HepG2 (cell line): ENCODE results near the gene ZFP36L2. TPM values are rescaled to one million over a fixed set of nuclear protein-coding genes. Genes with fewer than 3 reads are reported as not detected.

Source experiments
- ARNTL ChIP-seq: sonication (generic); formaldehyde crosslinking; IDR thresholded peaks from 2 replicates; pipeline ENCODE4 v1.4.0; 2020; ENCODE audit warnings: mild to moderate bottlenecking, missing genetic modification reagents
- CHD4 ChIP-seq: fragments of 200-600 bp; sonication (generic); IDR thresholded peaks from 2 replicates; pipeline ENCODE4 v1.7.0; 2017; ENCODE audit warnings: mild to moderate bottlenecking, low read length, borderline replicate concordance
- ELF1 ChIP-seq: sonication (generic); formaldehyde crosslinking; IDR thresholded peaks from 2 replicates; pipeline ENCODE4 v1.4.0; 2020; ENCODE audit warnings: missing genetic modification reagents
- FOXK2 ChIP-seq: fragments of 450-650 bp; IDR thresholded peaks from 2 replicates; pipeline ENCODE4 v1.6.1; 2016
- GABPB1 ChIP-seq: IDR thresholded peaks from 2 replicates; pipeline ENCODE4 v1.6.1; 2016; ENCODE audit warnings: mild to moderate bottlenecking, missing genetic modification reagents, moderate library complexity, missing compliant biosample characterization
- HDAC2 ChIP-seq: sonication (generic); formaldehyde crosslinking; IDR thresholded peaks from 2 replicates; pipeline ENCODE4 v1.4.0; 2020; ENCODE audit warnings: missing genetic modification reagents
- RELA ChIP-seq: sonication (generic); formaldehyde crosslinking; IDR thresholded peaks from 2 replicates; pipeline ENCODE4 v1.4.0; 2020; ENCODE audit warnings: missing genetic modification reagents
- SRY ChIP-seq: sonication (generic); formaldehyde crosslinking; IDR thresholded peaks from 2 replicates; pipeline ENCODE4 v1.8.0; 2022; ENCODE audit warnings: mild to moderate bottlenecking, missing genetic modification reagents
- SUZ12 ChIP-seq: fragments of 150-350 bp; IDR thresholded peaks from 2 replicates; pipeline ENCODE4 v1.6.1; 2014; ENCODE audit warnings: low read depth, low read length
- U2AF2 ChIP-seq: fragments of 200-400 bp; formaldehyde crosslinking; IDR thresholded peaks from 2 replicates; pipeline ENCODE4 v1.6.1; 2017; ENCODE audit warnings: low read depth, mild to moderate bottlenecking, low read length
- ZIK1 ChIP-seq: sonication (generic); formaldehyde crosslinking; IDR thresholded peaks from 2 replicates; pipeline ENCODE4 v1.5.0; 2020; ENCODE audit warnings: mild to moderate bottlenecking, low read depth, missing genetic modification reagents, borderline replicate concordance
- ZNF547 ChIP-seq: sonication (generic); formaldehyde crosslinking; IDR thresholded peaks from 2 replicates; pipeline ENCODE4 v1.5.1; 2020; ENCODE audit warnings: mild to moderate bottlenecking, missing genetic modification reagents
- ZNF616 ChIP-seq: sonication (generic); formaldehyde crosslinking; IDR thresholded peaks from 2 replicates; pipeline ENCODE4 v1.5.0; 2020; ENCODE audit warnings: low read depth, mild to moderate bottlenecking, missing genetic modification reagents
- ZZZ3 ChIP-seq: sonication (generic); formaldehyde crosslinking; IDR thresholded peaks from 2 replicates; pipeline ENCODE4 v1.4.0; 2020; ENCODE audit warnings: missing genetic modification reagents, mild to moderate bottlenecking, borderline replicate concordance
- polyA plus RNA-seq, 8 experiments: library from polyadenylated mRNA; depleted of rRNA in 3 of 8; stranded (reverse) in 7 of 8; unstranded in 1 of 8; fragments of >200 nt; fragmentation: Illumina TruSeq in 4 of 8; extraction: Trizol in 4 of 8; gene quantifications; 2 replicates each; pipeline versions ENCODE4 v1.2.1 to v1.2.3, GENCODE V29; 2011 to 2016; ENCODE audit warnings: low read depth in 4 of 8, missing spikeins in 1 of 8, mixed read lengths in 1 of 8; ENCODE audit not compliant: insufficient read depth in 1 of 8
- total RNA-seq, 5 experiments: library from RNA; depleted of rRNA; stranded (reverse); fragments of >200 nt; fragmentation: Illumina TruSeq; extraction: Trizol; gene quantifications; 2 replicates each; pipeline ENCODE4 v1.2.3, GENCODE V29; 2016; ENCODE audit warnings: low read depth in 1 of 5
- TF ChIP-seq, protein P1 (sequence below): sonication (generic); formaldehyde crosslinking; IDR thresholded peaks from 2 replicates; pipeline ENCODE4 v1.8.0; 2022; ENCODE audit warnings: missing genetic modification reagents, mild to moderate bottlenecking, borderline replicate concordance
- TF ChIP-seq, protein P2 (sequence below): sonication (generic); formaldehyde crosslinking; IDR thresholded peaks from 2 replicates; pipeline ENCODE4 v1.4.0; 2020; ENCODE audit warnings: missing genetic modification reagents, low read depth, mild to moderate bottlenecking, borderline replicate concordance
- TF ChIP-seq, protein P3 (sequence below): sonication (generic); formaldehyde crosslinking; IDR thresholded peaks from 2 replicates; pipeline ENCODE4 v1.4.0; 2020; ENCODE audit warnings: mild to moderate bottlenecking, missing genetic modification reagents
- TF ChIP-seq, protein P4 (sequence below): sonication (generic); formaldehyde crosslinking; IDR thresholded peaks from 2 replicates; pipeline ENCODE4 v1.5.0; 2020; ENCODE audit warnings: missing genetic modification reagents
- TF ChIP-seq, protein P5 (sequence below): fragments of 450-650 bp; IDR thresholded peaks from 2 replicates; pipeline ENCODE4 v1.6.1; 2017; ENCODE audit warnings: mild to moderate bottlenecking
- TF ChIP-seq, protein P6 (sequence below), 2 experiments: fragments of 450-650 bp in 1 of 2; sonication (generic) in 1 of 2; formaldehyde crosslinking; IDR thresholded peaks; 2 replicates each; pipeline versions ENCODE4 v1.5.0 to v1.8.0; 2020 to 2022; ENCODE audit warnings: mild to moderate bottlenecking in 1 of 2, missing genetic modification reagents in 1 of 2

ZFP36L2 gene
- total and polyA plus RNA-seq, 2 of the 13 experiments (the other 11 are each of a cell fraction or from before 2014, with no cell fraction given): 11.2 to 21.8 TPM

DNA sequence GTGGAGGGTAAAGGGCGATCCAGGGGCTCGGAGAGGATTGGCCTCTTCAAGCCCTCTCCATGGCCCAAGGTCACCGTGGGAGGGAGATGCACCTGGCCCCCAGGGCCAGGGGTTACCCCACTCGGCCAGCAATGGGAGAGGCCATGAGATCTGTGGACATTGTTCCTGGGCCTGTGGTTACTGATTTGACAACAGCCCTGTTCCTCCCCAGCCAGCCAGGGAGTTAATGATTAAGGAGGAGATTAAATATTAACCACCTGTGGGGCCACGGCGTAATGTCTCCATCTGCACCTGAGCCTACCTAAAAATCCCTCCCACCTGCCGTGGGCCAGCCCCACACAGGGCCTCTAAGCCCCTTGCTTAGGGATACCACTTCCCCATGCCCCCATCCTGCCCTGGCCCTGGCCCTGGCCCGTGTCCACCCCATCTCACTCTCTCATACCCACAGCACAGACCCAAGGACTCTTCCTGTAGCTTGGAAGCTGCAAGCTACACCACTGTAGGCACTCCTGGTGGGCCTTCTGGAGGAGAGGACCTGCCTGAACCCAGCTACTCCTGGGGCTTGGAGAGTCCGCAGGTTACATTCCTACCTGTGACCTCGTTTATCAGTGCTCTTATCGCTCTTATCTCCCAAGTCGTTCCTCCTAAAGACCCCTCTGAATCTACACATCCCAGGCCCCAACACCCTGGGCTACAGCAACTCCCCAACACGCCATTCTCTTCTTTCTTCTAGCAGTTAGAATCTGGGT is 32.1 kb downstream of the ZFP36L2 start (continued):
- TF ChIP-seq, protein P1, sequence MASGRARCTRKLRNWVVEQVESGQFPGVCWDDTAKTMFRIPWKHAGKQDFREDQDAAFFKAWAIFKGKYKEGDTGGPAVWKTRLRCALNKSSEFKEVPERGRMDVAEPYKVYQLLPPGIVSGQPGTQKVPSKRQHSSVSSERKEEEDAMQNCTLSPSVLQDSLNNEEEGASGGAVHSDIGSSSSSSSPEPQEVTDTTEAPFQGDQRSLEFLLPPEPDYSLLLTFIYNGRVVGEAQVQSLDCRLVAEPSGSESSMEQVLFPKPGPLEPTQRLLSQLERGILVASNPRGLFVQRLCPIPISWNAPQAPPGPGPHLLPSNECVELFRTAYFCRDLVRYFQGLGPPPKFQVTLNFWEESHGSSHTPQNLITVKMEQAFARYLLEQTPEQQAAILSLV (CRISPR knock-in tag): peak; percentile 93
- TF ChIP-seq FOXK2 (peak; percentile 89), ARNTL (CRISPR knock-in tag) (peak; percentile 86), SRY (no peak), HDAC2 (CRISPR knock-in tag) (peak; percentile 98), RELA (CRISPR knock-in tag) (peak; percentile 95; the same call in 1 of the 2 replicates), GABPB1 (CRISPR knock-in tag) (peak; percentile 46; the same call in 1 of the 2 replicates), ZZZ3 (0 out of 2 replicates have a peak, but pooled peaks have one; percentile 21), ZNF547 (CRISPR knock-in tag) (no peak; the same call in 1 of the 2 replicates), ZNF616 (CRISPR knock-in tag) (no peak), U2AF2 (0 out of 2 replicates have a peak, but pooled peaks have one; percentile 37), ELF1 (no peak), CHD4 (peak; percentile 24; the same call in 1 of the 2 replicates), ZIK1 (CRISPR knock-in tag) (peak; percentile 45; the same call in 1 of the 2 replicates), SUZ12 (no peak)
- TF ChIP-seq, protein P2, sequence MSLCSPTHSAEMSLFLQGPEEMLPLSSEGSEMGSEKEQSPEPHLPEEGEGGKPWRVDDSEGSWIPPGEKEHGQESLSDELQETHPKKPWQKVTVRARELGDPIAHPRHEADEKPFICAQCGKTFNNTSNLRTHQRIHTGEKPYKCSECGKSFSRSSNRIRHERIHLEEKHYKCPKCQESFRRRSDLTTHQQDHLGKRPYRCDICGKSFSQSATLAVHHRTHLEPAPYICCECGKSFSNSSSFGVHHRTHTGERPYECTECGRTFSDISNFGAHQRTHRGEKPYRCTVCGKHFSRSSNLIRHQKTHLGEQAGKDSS (CRISPR knock-in tag): no peak; the same call in 1 of the 2 replicates
- TF ChIP-seq, protein P3, sequence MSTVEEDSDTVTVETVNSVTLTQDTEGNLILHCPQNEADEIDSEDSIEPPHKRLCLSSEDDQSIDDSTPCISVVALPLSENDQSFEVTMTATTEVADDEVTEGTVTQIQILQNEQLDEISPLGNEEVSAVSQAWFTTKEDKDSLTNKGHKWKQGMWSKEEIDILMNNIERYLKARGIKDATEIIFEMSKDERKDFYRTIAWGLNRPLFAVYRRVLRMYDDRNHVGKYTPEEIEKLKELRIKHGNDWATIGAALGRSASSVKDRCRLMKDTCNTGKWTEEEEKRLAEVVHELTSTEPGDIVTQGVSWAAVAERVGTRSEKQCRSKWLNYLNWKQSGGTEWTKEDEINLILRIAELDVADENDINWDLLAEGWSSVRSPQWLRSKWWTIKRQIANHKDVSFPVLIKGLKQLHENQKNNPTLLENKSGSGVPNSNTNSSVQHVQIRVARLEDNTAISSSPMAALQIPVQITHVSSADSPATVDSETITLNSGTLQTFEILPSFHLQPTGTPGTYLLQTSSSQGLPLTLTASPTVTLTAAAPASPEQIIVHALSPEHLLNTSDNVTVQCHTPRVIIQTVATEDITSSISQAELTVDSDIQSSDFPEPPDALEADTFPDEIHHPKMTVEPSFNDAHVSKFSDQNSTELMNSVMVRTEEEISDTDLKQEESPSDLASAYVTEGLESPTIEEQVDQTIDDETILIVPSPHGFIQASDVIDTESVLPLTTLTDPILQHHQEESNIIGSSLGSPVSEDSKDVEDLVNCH (CRISPR knock-in tag): no peak
- TF ChIP-seq, protein P4, sequence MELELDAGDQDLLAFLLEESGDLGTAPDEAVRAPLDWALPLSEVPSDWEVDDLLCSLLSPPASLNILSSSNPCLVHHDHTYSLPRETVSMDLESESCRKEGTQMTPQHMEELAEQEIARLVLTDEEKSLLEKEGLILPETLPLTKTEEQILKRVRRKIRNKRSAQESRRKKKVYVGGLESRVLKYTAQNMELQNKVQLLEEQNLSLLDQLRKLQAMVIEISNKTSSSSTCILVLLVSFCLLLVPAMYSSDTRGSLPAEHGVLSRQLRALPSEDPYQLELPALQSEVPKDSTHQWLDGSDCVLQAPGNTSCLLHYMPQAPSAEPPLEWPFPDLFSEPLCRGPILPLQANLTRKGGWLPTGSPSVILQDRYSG (CRISPR knock-in tag): 0 out of 2 replicates have a peak, but pooled peaks have one; percentile 71
- TF ChIP-seq, protein P5, sequence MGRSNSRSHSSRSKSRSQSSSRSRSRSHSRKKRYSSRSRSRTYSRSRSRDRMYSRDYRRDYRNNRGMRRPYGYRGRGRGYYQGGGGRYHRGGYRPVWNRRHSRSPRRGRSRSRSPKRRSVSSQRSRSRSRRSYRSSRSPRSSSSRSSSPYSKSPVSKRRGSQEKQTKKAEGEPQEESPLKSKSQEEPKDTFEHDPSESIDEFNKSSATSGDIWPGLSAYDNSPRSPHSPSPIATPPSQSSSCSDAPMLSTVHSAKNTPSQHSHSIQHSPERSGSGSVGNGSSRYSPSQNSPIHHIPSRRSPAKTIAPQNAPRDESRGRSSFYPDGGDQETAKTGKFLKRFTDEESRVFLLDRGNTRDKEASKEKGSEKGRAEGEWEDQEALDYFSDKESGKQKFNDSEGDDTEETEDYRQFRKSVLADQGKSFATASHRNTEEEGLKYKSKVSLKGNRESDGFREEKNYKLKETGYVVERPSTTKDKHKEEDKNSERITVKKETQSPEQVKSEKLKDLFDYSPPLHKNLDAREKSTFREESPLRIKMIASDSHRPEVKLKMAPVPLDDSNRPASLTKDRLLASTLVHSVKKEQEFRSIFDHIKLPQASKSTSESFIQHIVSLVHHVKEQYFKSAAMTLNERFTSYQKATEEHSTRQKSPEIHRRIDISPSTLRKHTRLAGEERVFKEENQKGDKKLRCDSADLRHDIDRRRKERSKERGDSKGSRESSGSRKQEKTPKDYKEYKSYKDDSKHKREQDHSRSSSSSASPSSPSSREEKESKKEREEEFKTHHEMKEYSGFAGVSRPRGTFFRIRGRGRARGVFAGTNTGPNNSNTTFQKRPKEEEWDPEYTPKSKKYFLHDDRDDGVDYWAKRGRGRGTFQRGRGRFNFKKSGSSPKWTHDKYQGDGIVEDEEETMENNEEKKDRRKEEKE: no peak
- TF ChIP-seq, protein P6, sequence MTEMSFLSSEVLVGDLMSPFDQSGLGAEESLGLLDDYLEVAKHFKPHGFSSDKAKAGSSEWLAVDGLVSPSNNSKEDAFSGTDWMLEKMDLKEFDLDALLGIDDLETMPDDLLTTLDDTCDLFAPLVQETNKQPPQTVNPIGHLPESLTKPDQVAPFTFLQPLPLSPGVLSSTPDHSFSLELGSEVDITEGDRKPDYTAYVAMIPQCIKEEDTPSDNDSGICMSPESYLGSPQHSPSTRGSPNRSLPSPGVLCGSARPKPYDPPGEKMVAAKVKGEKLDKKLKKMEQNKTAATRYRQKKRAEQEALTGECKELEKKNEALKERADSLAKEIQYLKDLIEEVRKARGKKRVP (CRISPR knock-in tag; IDR thresholded peaks at IDR 0.05): no peak
